ENCODE results near the gene CRYGS.
"Not testable (repeated sequence)": the region's sequence is repeated elsewhere in the genome, so short reads cannot be mapped to it uniquely, and the experiment has no call there.

The CRYGS gene

GRCh38 chr3:186551387-186551786, 7.2 kb upstream of the CRYGS start:
- DNase-seq = no peak

- no peak for DNase-seq
Measured at GRCh38 chr3:186549497-186549896, 5.3 kb upstream of the CRYGS start.

- no peak for DNase-seq
Measured at GRCh38 chr3:186540835-186541226, 3.3 kb downstream of the CRYGS start.

- DNase-seq = no peak
Measured at GRCh38 chr3:186540221-186540834, 3.9 kb downstream of the CRYGS start.

DNA sequence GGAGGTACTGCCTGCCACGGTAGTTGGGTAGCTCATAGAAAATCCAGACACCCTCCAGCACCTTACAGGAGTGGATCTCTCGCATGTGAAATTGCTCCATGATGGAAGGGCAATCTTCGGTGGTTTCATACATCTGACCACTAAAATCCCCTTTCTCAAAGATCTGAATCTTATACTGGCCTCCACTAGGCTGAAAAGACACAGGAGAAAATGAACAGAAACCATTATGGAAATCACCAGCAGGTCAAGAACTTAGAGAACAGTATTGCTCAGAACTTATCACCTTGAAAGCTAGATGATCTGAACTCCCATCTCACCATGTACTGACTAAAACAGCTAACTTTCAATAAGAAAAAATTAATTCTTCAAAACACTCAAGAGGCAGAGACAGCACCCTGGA, 5.4 kb downstream of the CRYGS start:
- DNase-seq = no peak

GRCh38 chr3:186536883-186537844, 7.0 kb downstream of the CRYGS start:
- no peak for DNase-seq

DNA sequence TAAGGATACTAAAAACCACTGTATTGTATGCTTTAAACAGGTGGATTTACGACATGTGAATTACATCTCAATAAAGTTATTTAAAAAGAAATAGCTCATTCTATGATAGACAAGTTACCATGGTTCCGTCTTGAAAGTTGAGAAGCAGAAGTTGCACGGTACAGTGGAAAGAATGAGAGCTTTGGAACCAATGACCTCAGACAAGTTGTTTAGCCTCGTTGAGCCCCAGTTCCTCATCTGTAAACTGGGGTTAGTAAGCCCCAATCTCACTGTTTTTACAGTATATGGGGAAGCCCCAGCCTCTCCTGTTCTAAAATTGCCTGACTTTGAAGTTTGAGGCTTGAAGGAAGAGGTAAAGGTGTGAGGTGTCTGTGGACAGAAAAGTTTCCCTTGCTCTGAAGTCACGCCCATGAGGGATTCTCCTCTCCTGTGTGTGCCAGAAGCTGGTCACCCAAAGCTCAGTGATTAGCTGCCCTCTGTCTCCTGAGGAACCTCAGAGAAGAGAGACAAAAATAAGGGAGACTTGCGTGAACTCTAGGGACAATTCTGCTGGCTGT, 10.0 kb downstream of the CRYGS start:
- DNase-seq = no peak

DNA sequence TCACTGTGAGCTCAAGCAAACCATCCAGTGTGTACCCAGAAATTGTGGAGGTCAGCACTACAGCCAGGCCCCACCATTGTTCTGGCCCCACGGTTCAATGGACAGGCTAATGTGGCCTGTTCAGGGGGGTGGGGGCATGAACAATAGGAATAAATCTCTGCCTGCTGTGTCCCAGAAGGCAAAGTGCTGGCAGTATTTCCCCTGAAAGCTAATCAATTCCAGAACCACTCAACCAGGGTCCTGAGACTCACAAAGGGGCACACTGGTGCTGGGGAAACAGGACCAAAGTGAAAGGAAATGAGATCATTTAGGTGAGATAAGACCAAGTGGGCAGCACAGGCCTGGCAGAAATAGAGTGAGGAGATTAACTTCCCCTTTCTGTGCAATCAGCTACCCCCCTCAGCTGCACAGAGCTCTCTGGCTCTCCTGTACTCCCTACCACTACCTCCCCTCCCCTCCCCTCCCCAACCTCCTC, 11.5 kb downstream of the CRYGS start:
- DNase-seq = no peak

GRCh38 chr3:186531694-186532093, 12.5 kb downstream of the CRYGS start:
- not testable (repeated sequence) for DNase-seq

DNA sequence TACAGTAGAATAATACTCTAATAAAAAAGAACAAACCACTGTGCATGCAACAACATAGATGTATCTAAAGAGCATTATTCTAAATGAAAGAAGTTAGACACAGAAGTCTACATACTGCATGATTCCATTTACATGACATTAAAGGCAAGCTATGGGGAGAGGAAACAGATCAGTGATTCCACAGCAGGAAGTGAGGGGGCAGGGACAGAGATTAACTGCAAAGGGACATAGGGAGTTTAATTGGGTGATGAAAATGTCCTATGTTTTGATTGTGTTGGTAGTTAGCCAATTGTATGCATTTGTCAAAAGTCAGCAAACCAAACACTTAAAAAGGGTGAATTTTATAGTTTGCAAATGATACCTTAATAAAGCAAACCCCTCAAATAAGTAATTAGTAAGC, 13.8 kb downstream of the CRYGS start:
- DNase-seq = no peak

DNA sequence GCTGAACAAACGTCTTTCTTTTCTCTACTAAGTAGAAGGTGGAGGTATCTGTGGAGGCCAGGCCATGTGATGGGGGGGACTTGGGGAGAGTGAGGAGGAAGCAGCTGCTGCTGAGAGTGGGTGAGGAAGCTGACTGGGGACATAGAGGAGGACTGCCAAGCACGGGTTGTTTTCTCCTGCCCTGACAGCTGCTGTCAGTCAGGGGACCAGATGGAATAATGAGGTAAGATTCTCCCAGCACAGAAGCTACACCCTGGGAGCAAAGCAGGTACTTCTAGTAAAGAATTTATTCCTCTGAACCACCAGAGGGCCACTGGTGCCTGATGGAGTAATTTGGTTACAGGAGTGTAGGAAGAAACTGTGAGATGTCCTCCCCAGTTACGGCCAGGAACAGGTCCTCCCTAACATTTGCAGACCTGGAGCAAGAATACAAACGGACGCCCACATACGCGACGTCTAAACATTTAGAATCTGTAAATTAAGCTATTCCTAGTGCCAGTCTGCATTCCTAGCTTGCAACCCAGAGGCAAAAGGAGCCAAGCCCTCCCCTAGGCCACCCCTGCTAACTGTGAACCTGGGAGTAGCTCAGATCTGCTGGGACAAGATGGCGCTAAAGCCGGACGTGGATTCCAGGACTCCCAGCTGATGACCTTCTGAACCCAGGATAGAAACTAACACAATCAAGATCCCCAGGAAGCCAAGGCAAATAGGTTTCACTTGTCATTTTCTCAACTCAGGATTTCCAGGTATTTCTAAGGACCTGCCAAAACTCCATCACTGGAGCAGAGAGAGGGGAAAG, 14.8 kb downstream of the CRYGS start:
- DNase-seq = no peak

- no peak for DNase-seq
Measured at GRCh38 chr3:186526256-186526606, 17.9 kb downstream of the CRYGS start.

- DNase-seq = no peak
Measured at GRCh38 chr3:186525369-186526255, 18.6 kb downstream of the CRYGS start.

DNA sequence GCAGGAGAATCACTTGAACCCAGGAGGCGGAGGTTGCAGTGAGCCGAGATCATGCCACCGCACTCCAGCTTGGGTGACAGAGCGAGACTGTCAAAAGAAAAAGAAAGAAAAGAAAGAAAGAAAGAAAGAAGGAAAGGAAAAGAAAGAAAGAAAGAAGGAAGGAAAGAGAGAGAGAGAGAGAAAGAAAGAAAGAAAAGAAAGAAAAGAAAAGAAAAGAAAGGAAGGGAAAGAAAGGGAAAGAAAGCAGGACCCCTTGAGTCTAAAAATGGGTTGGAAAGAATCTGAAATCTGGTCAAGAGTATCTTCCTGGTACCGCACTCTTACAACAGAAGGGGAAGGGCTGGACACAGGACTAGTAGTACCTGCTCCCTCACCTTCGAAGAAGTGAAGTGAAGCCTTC, 19.6 kb downstream of the CRYGS start:
- no peak for DNase-seq

- DNase-seq = no peak
Measured at GRCh38 chr3:186523434-186523833, 20.7 kb downstream of the CRYGS start.

GRCh38 chr3:186523022-186523421, 21.2 kb downstream of the CRYGS start:
- DNase-seq = no peak

DNA sequence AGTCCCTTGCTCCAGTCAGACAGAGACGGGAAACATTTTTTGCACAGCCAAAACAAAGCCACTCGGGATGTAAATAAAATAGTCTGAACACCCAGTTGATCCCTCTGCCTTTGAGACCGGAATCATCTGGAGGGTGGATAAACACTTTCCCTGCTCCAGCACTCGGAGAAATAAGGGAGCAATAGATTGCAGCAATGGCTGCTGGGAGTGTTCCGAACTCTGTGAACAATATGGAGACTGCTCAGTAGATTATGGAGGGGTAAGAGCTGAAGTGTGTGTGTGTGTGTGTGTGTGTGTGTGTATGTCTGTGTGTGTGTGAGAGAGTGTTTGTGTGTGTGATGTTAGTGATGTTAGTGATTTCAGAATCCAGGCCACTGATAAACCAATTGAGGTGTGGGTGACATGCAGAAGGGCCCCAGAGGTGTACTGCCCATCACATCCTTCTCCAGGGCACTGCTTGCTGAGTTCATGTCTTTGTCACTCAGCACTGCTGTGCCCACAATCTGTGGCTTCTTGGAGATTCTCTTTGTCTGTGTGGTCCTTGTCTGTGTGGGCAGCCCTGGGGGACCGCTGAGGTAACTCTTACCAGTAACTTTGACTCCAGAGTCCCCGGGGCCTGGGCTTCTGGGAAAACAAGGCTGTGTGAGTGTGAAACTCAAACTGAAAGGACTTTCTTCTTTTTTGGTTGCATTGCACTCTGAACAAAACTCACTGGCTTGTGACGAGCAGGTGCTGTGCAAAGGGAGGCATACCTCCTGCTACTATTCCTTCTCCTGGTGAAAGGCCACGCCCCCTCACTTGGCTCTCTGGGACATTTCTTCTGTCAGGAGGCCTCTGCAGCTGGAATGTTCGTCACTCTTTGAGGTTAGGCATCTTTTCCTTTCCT, 23.0 kb downstream of the CRYGS start:
- DNase-seq = no peak

GRCh38 chr3:186520431-186520830, 23.7 kb downstream of the CRYGS start:
- no peak for DNase-seq

GRCh38 chr3:186519021-186519658, 25.0 kb downstream of the CRYGS start:
- DNase-seq = no peak

DNA sequence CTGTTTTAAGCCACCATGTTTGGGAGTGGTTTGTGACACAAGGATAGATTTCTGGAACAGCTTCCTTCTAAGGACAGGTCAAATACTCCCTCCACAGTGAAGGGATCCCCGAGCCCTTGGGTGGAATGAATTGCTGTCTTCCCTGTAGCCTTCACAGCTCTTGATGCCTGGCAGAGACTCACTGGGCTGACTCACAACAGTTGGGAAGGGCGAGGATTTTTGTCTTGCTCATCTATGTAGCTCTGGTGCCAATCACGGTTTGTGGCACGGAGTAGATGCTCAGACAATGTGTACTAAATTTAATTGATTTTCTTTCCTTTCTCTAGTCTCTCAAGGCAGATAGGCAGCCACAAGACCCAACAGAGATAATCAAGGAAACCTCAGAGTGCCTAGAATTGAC, 27.0 kb downstream of the CRYGS start:
- DNase-seq = no peak

DNA sequence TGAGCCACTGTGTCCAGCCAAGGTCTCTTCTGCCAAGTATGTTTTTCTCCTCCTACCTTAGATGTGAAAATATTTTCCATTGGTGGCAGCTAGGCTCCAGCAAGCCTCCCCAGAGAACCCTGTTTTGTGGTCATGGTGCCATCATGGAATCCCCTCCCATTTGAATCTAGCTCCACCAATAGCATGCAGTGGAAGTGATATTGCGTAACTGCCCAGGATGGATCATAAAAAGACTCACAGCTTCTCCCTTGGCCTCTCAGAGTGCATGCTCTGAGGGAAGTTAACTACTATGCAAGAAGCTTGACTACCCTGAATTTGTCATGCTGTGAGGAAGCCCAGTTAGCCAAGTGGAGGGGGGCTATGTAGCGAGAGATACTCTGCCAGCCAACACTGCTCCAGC, 27.5 kb downstream of the CRYGS start:
- DNase-seq = no peak

Measured in NCI-H187 treated with DMSO at 0.1 percent for 48 hours (cell line).